HG02678 (cell line): ENCODE results near the gene OCSTAMP.

Source experiments
- ATAC-seq: cut with Tn5 transposase; IDR thresholded peaks from one replicate; pipeline ENCODE4 v1.9.1; 2021; ENCODE audit warnings: mild to moderate bottlenecking, moderate library complexity; ENCODE audit not compliant: unreplicated experiment

OCSTAMP gene

DNA sequence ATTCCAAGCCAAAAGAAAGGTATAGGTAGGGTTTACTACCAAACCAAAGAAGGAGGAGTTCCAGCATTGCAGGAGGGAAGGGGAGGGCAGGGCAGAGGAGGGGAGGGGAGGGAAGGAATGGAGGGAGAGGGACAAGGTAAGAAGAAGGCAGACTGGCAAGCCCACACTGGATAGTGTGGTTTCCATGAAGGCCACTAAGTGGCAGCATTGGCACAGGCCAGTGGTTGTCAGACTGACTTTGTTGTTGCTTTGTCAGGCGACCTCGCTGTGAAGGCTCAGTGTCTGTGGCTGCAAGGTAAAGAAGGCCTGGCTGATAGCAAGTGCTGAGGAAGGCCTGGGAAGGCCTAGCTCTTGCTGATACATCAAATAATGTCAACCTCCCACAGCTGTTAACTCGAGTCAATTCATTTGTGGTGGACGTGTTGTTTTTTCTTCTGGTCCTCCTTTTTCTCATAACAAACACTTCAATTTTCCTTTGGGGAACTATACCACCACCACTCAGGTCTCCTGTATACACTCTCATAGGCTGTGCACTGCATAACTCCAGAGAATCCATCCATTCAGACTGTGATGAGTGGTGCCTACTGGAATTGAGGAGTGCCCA is 29.4 kb downstream of the OCSTAMP start:
- ATAC-seq: no peak

GRCh38 chr20:46520540-46520939 is 29.9 kb downstream of the OCSTAMP start:
- no peak for ATAC-seq

DNA sequence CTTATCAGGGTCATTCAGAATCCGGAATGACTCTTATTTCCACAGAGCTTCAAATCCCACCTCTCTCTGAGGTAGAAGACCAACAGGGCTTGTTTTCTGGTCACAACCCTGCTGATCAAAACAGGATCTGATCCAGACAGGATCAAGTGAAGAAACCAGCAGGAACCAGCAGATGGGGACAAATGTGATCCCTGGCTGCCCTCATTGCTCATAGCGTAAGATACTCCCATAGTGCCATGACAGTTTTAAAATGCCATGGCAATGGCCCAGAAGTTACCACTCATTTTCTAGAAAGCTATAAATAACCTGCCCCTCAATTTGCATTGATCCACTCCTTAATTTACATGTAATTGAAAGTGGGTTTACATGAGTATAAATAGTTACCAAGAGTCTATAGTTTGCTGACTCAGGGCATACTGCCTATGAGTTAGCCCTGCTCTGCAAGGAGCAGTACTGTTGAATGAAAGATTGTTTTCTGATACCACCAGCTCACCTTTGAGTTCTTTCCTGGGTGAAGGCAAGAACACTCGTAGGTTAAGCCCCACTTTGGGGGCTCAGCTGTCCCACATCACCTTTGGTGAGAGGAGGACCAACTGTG is 30.9 kb downstream of the OCSTAMP start:
- no peak for ATAC-seq

DNA sequence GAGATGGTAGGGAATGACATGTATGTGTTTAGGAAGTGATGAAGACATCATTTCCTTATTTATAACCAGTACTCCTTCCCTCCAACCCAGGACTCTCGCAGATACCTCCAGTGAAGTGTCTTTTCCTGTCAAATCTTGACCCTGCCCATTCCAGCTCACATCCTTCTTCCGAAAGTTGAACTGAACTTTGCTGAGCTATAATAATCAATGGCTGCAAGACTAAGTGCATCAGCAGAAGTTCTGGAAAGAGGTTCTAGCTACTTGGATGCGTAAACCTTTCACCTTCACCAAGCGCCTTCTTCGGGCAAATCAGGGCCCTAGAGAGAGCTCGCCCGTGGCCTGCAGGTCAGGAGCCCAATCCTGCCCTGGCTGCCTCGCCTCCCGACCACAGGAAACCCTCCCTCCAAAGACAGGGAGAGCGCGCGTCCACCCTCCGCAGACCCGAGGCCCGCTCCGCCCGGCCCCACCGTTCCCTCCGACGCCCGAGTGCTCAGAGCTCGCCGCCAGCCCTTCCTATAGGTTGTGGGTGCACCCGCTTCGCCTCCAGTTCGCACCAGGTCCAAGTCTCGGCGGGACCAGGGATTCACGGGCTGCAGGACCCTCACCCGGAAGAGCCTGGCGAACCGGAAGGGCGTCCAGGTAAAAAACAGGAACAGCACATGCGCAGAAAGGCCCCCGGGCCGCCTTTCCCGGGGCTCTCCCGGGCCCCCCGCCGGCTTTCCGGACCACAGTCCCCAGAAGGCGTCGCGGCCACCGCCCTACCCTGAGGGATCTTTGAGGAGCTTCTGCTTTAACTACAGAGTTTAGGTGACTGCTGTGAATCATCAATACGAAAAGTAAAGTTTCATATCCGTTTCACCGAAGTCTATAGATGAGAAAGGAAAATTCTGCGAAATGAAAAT is 37.3 kb downstream of the OCSTAMP start, which contains the start of gene ZNF334:
Gene ZNF334 (minus strand): TSS at position 617 of the 902 bp plus-strand sequence. CDS start 1,457 bp downstream, outside the sequence.
- ATAC-seq: no peak

DNA sequence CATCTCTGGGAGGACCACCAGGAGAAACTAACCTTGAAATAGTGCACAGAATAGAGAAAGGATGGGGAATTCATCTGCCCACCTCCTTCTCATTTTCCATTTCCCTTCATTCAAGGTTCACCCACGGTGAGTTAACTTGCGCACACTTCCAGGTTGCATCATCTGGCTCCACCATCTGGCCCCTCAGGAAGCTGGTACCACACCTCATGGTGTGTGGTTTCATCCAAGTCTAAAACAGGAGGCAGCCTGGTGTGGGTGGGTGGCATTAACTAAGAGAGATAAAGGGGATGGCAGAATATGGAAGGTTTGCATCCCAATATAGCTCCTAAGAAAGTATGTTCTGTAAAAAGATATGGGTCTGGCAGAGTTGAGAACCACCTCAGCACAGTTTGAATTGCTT is 40.9 kb downstream of the OCSTAMP start:
- ATAC-seq: no peak

DNA sequence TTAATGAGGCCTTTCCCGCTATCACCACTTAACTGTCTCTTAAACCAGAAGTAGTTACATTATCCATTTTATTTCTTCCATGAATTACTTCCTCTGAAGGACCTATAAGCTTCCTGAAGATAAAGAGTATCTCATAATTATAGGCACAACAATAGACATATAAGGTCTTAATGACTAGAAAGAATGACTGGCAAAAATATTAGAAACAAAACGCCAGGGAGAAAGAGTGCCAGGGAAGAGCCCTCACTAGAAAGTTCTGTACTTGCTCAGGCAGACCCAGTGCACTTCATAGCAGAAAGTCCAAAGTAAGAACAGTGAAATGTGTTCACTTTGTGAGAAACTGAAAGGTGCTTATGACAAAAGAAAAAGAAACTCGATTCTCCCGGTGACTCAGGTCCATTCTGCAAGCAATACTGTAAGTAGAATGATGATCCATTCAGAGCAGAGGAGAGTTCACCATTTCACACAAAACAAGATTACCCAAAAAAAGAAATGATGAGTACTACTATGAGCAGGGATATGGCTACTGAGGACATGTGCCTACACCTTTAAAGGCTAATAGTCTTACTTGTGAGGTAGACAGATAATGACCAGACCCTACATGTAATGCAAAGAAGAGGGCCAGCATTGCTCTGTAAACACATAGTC is 42.6 kb downstream of the OCSTAMP start:
- ATAC-seq: no peak

GRCh38 chr20:46505506-46505905 is 44.9 kb downstream of the OCSTAMP start:
- ATAC-seq: no peak

- no peak for ATAC-seq
Observed at GRCh38 chr20:46501961-46502360, 48.5 kb downstream of the OCSTAMP start.

DNA sequence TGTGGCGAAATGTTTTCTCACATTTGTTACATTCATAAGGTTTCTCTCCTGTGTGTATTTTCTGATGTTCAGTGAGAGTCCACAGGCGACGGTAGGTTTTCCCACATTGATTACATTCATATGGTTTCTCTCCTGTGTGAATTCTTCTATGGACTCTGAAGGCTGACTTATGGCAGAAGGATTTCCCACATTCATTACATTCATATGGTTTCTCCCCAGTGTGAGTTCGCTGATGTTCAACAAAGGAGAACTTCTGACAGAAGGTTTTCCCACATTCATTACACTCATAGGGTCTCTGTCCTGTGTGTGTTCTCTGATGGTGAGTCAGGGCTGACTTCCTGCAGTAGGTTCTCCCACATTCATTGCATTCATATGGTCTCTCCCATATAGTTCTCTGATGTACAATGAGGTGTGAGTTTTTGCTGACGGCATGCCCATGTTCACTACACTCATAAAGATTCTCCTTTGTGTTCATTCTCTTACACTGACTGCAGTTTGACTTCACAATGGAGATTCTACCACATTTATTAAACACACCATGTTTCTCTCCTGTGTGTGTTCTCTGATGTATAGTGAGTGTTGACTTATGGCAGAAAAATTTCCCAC is 49.0 kb downstream of the OCSTAMP start:
- ATAC-seq: no peak

DNA sequence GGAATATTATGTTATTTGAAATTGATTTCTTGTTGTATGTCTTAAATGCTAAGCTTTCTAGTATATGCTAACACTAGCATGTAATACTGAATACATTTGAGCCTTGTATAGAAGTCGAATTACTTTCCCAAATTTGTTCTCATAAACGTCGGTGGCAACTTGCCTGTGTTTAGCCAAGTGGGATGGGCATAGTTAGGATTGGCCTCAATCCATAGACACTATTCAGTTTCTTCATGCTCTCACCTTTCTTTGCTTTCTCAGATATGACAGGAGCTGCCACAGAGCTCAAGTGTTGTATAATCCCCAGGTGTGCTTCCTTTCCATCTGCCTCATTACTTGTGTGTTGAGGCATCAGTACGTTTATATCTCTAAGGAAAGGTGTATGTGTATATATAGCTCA is 56.4 kb downstream of the OCSTAMP start:
- ATAC-seq: no peak

DNA sequence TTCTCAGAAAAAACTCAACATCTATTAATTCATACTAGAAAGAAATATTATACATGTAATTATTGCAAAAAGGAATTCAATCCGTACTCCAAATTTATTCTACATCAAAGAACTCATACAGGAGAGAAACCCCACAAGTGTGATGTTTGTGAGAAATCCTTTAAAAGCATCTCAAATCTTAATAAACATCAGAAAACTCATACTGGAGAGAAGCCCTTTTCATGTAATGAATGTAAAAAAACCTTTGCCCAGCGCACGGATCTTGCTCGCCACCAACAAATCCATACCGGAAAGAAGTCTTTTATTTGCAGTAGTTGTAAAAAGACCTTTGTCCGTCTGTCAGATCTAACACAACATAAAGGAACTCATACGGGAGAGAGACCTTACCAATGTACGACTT is 59.1 kb downstream of the OCSTAMP start:
- no peak for ATAC-seq
